C4-2B (cell line): Measurements from ENCODE around the gene RFNG.

Experiments used
- CTCF ChIP-seq: fragments of 450-650 bp; conservative IDR thresholded peaks from 2 replicates; pipeline ENCODE4 v1.5.1; 2017; ENCODE audit warnings: mild to moderate bottlenecking
- ZFX ChIP-seq: fragments of 450-650 bp; IDR thresholded peaks from 2 replicates; pipeline ENCODE4 v1.6.1; 2017

DNA sequence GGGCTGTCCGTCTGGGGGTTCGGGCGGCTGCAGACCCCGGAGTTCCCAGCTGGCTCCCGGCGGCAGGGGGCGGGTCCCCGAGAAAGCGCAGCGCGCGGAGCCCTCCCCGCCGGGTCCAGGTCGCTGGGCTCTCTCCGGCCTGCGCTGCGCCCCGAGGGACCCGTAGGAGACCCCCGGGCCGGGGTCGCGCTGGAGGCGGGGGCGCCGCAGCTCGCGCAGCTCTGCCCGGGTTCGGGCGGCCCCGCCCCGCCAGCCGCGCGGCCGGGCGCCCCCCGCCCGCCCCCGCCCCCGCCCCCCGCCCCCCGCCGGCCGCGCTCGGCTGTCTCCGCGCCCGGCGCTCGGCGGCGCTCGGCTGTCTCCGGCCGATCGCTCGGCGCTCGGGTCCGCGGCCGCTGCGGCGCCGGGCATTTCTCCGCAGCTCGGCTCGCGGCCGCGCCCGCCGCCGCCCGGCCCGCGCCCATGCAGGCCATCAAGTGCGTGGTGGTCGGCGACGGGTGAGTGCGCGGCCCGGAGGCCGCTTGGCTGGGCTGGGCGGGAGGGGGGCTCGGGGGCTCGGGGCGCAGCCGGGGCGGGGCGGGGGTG lies 20.2 kb downstream of the RFNG start, which contains the start of gene RAC3:
- no peak for TF ChIP-seq CTCF
- TF ChIP-seq ZFX, result no peak
